WTC11 (cell line): ENCODE data around the gene CD37. TPM values are rescaled to one million over a fixed set of nuclear protein-coding genes. Genes with fewer than 3 reads are reported as not detected.

ENCODE experiments used
- ATAC-seq: fragments of 200-7000 bp; cut with Tn5 transposase; 2 replicates; pipeline ENCODE4 v1.10.0; 2021; ENCODE audit warnings: mild to moderate bottlenecking, moderate library complexity
- CTCF ChIA-PET: fragments of 300-600 bp; sonication (Branson Sonifier 250); formaldehyde crosslinking; loops from one replicate; lab custom pipeline; 2021; ENCODE audit warnings: antibody characterized with exemption; lab: Charles Lee
- POLR2A ChIA-PET: fragments of 350-600 bp; sonication (Branson Sonifier 250); formaldehyde crosslinking; loops from one replicate; lab custom pipeline; 2021; ENCODE audit warnings: antibody characterized with exemption; lab: Charles Lee
- DNase-seq: peaks from one replicate; pipeline ENCODE4 v3.0.0; 2021; ENCODE audit warnings: low spot score
- H3K27ac Mint-ChIP-seq: 2 replicates; pipeline ENCODE4 v1.8.0; 2021; ENCODE audit warnings: mixed read lengths
- H3K27me3 Mint-ChIP-seq: 2 replicates; pipeline ENCODE4 v1.8.0; 2021; ENCODE audit warnings: low read depth, mild to moderate bottlenecking, moderate library complexity, mixed read lengths
- H3K36me3 Mint-ChIP-seq: 2 replicates; pipeline ENCODE4 v1.8.0; 2021; ENCODE audit warnings: mixed read lengths
- H3K4me1 Mint-ChIP-seq: 2 replicates; pipeline ENCODE4 v1.8.0; 2022; ENCODE audit warnings: mixed read lengths
- H3K4me3 Mint-ChIP-seq: 2 replicates; pipeline ENCODE4 v1.8.0; 2021; ENCODE audit warnings: mild to moderate bottlenecking, moderate library complexity, mixed read lengths
- H3K9me3 Mint-ChIP-seq: 2 replicates; pipeline ENCODE4 v1.8.0; 2021; ENCODE audit warnings: mixed read lengths
- AR ChIP-seq: fragments of 250-450 bp; sonication (Bioruptor Pico); IDR thresholded peaks from 2 replicates; pipeline ENCODE4 v1.9.0; 2021; ENCODE audit warnings: mild to moderate bottlenecking
- ARID4B ChIP-seq: sonication (generic); formaldehyde crosslinking; IDR thresholded peaks from 2 replicates; pipeline ENCODE4 v1.8.0; 2023; ENCODE audit warnings: missing genetic modification reagents, mild to moderate bottlenecking, borderline replicate concordance
- FOXP4 ChIP-seq: sonication (generic); formaldehyde crosslinking; IDR thresholded peaks from 2 replicates; pipeline ENCODE4 v1.8.0; 2022; ENCODE audit warnings: mild to moderate bottlenecking, missing genetic modification reagents
- HMGXB4 ChIP-seq: sonication (generic); formaldehyde crosslinking; IDR thresholded peaks from 2 replicates; pipeline ENCODE4 v1.8.1; 2023; ENCODE audit warnings: mild to moderate bottlenecking, moderate library complexity, missing genetic modification reagents
- IRF1 ChIP-seq: sonication (generic); formaldehyde crosslinking; IDR thresholded peaks from 2 replicates; pipeline ENCODE4 v1.8.0; 2023; ENCODE audit warnings: missing genetic modification reagents
- KAT7 ChIP-seq: sonication (generic); formaldehyde crosslinking; IDR thresholded peaks from 2 replicates; pipeline ENCODE4 v1.8.1; 2023; ENCODE audit warnings: missing genetic modification reagents, mild to moderate bottlenecking, borderline replicate concordance
- NFYB ChIP-seq: sonication (generic); formaldehyde crosslinking; conservative IDR thresholded peaks from 2 replicates; pipeline ENCODE4 v1.8.0; 2022; ENCODE audit warnings: low read depth, missing genetic modification reagents
- PREB ChIP-seq: sonication (generic); formaldehyde crosslinking; IDR thresholded peaks from 2 replicates; pipeline ENCODE4 v1.8.1; 2022; ENCODE audit warnings: mild to moderate bottlenecking, missing genetic modification reagents, moderate library complexity, borderline replicate concordance
- RELA ChIP-seq: sonication (generic); formaldehyde crosslinking; IDR thresholded peaks from 2 replicates; pipeline ENCODE4 v1.8.1; 2022; ENCODE audit warnings: missing genetic modification reagents, mild to moderate bottlenecking, borderline replicate concordance
- SP1 ChIP-seq: sonication (generic); formaldehyde crosslinking; conservative IDR thresholded peaks from 2 replicates; pipeline ENCODE4 v1.8.1; 2022; ENCODE audit warnings: missing genetic modification reagents
- TEAD4 ChIP-seq: sonication (generic); formaldehyde crosslinking; IDR thresholded peaks from 2 replicates; pipeline ENCODE4 v1.8.0; 2022; ENCODE audit warnings: mild to moderate bottlenecking, missing genetic modification reagents
- ZNF219 ChIP-seq: sonication (generic); formaldehyde crosslinking; IDR thresholded peaks from 2 replicates; pipeline ENCODE4 v1.8.0; 2023; ENCODE audit warnings: missing genetic modification reagents, mild to moderate bottlenecking, borderline replicate concordance
- ZNF317 ChIP-seq: sonication (generic); formaldehyde crosslinking; IDR thresholded peaks from 2 replicates; pipeline ENCODE4 v1.8.1; 2023; ENCODE audit warnings: low read depth, mild to moderate bottlenecking, moderate library complexity, missing genetic modification reagents, borderline replicate concordance
- ZNF396 ChIP-seq: fragments of 250-450 bp; sonication (Bioruptor Pico); IDR thresholded peaks from 2 replicates; pipeline ENCODE4 v1.8.0; 2021; ENCODE audit warnings: mild to moderate bottlenecking, moderate library complexity, borderline replicate concordance
- ZNF671 ChIP-seq: fragments of 250-450 bp; sonication (Bioruptor Pico); IDR thresholded peaks from 2 replicates; pipeline ENCODE4 v1.8.0; 2021; ENCODE audit warnings: mild to moderate bottlenecking
- total RNA-seq: library from RNA; stranded (reverse); gene quantifications from 3 replicates; pipeline ENCODE4 v1.2.3, GENCODE V29; 2021

CD37 gene
- total RNA-seq, 1 experiment from 2014 or later, result 1.6 TPM

- TF ChIP-seq ARID4B (no peak), TEAD4 (CRISPR knock-in tag) (no peak), AR (CRISPR knock-in tag) (no peak)
Observed at GRCh38 chr19:49382639-49383038, 47.4 kb downstream of the CD37 start (continued).

GRCh38 chr19:49383599-49383998 is 48.4 kb downstream of the CD37 start:
- DNase-seq (no peak), ATAC-seq (no peak)
- Mint-ChIP-seq H3K4me3 (no peak overlapping the region), H3K36me3 (peaks cover 2% of the 10 kb centered on the region; the same call in 1 of the 2 replicates), H3K27me3 (peaks cover 21% of the 10 kb centered on the region), H3K4me1 (no peaks in the 10 kb centered on the region; the same call in 1 of the 2 replicates), H3K27ac (no peak overlapping the region), H3K9me3 (peaks cover 18% of the 10 kb centered on the region)
- no peak for TF ChIP-seq HMGXB4
- no peak for TF ChIP-seq ZNF317
- ChIA-PET CTCF (interaction anchor here (1.4 kb wide), 1 partner anchor 92 kb away, joined by 4 read pairs; no protein-coding TSS in a partner anchor), POLR2A (no interaction called here)

- ATAC-seq, result no peak
- Mint-ChIP-seq H3K27me3 (peaks cover 16% of the 10 kb centered on the region), H3K4me1 (peaks cover 6% of the 10 kb centered on the region), H3K36me3 (no peaks in the 10 kb centered on the region), H3K4me3 (no peak within 1 kb of the TSS), H3K9me3 (peaks cover 5% of the 10 kb centered on the region), H3K27ac (no peak within 1 kb of the TSS)
- POLR2A ChIA-PET, result interaction anchor here (0.6 kb wide), 1 partner anchor 32 kb away, joined by 3 read pairs; no protein-coding TSS in a partner anchor
- no peak for DNase-seq
- CTCF ChIA-PET, result interaction anchor here (0.7 to 5.3 kb wide), 2 partner anchors 31 to 60 kb away, joined by 4 to 120 read pairs; partner anchors contain the start of gene PTH2
- no peak for TF ChIP-seq KAT7 (CRISPR knock-in tag)
- no peak for TF ChIP-seq ZNF396 (CRISPR knock-in tag)
- no peak for TF ChIP-seq PREB (CRISPR knock-in tag)
- TF ChIP-seq IRF1 (CRISPR knock-in tag), result no peak
- no peak for TF ChIP-seq ZNF219 (CRISPR knock-in tag)
- no peak for TF ChIP-seq AR (CRISPR knock-in tag)
- no peak for TF ChIP-seq ZNF671
- no peak for TF ChIP-seq RELA (CRISPR knock-in tag)
- TF ChIP-seq SP1, result no peak
- TF ChIP-seq FOXP4 (CRISPR knock-in tag), result no peak
- no peak for TF ChIP-seq NFYB (CRISPR knock-in tag)
Observed at GRCh38 chr19:49387936-49388372, 52.7 kb downstream of the CD37 start, which contains the start of gene KASH5. TSS of gene KASH5 (plus strand) at chr19:49388249. CDS start at chr19:49390884, 2,635 bp downstream.
